GM12864 (cell line): ENCODE measurements around the gene PGA4.

Experiments used
- DNase-seq: peaks from one replicate; pipeline ENCODE4 v3.0.0-alpha.2; 2011; ENCODE audit warnings: low read depth
- H3K4me3 ChIP-seq: 2 replicates; pipeline ENCODE4 v1.5.1; 2011; ENCODE audit warnings: mild to moderate bottlenecking, low read depth, low read length, control low read depth
- TF ChIP-seq, protein P1 (sequence below): IDR thresholded peaks from 2 replicates; pipeline ENCODE4 v1.5.1; 2011; ENCODE audit warnings: low read depth, mild to moderate bottlenecking, moderate library complexity, low read length, control low read depth, inconsistent platforms; ENCODE audit errors: missing control alignments

PGA4 gene

DNA sequence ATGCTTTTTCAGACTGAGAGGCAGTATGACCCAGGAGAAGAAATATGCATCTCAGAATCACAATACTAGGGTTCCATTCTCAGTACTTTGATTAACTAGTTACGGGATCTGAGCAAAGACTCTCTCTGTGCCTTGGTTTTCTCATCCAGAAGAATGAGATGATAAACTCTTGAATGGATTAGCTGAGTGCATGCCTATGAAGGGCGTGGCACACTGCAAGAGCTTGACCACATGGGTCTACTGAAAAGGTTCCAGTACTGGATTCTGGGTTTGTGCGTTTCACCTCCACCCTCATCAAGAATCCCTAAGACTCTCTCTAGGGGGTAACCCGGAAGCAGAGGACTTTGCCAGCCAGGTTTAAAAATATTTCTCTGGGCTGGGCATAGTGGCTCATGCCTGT, 44.5 kb downstream of the PGA4 start:
- TF ChIP-seq, protein P1, sequence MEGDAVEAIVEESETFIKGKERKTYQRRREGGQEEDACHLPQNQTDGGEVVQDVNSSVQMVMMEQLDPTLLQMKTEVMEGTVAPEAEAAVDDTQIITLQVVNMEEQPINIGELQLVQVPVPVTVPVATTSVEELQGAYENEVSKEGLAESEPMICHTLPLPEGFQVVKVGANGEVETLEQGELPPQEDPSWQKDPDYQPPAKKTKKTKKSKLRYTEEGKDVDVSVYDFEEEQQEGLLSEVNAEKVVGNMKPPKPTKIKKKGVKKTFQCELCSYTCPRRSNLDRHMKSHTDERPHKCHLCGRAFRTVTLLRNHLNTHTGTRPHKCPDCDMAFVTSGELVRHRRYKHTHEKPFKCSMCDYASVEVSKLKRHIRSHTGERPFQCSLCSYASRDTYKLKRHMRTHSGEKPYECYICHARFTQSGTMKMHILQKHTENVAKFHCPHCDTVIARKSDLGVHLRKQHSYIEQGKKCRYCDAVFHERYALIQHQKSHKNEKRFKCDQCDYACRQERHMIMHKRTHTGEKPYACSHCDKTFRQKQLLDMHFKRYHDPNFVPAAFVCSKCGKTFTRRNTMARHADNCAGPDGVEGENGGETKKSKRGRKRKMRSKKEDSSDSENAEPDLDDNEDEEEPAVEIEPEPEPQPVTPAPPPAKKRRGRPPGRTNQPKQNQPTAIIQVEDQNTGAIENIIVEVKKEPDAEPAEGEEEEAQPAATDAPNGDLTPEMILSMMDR = no peak
- H3K4me3 ChIP-seq = no peak overlapping the region
- no peak for DNase-seq

DNA sequence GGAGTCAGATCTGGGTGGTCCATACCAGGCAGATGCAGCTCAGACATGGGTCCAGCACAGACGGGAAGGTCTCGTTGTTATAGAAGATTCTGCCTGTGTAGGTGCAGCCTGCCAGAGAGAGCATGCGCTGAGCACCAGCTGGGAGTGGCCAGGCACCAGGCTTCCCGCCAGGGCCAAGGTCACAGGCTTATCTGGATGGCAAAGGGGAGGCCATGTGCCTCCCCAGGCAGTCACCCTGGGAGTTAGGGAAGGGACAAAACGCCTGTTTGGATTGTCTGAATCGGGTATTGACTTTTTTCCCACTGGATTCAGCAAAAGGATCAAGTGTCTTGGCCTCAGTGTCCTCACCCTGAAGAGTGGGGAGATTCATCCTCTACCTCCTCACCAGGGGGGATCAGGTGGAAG, 45.3 kb downstream of the PGA4 start:
- TF ChIP-seq, protein P1 = no peak
- DNase-seq = no peak
- no peak overlapping the region for H3K4me3 ChIP-seq

DNA sequence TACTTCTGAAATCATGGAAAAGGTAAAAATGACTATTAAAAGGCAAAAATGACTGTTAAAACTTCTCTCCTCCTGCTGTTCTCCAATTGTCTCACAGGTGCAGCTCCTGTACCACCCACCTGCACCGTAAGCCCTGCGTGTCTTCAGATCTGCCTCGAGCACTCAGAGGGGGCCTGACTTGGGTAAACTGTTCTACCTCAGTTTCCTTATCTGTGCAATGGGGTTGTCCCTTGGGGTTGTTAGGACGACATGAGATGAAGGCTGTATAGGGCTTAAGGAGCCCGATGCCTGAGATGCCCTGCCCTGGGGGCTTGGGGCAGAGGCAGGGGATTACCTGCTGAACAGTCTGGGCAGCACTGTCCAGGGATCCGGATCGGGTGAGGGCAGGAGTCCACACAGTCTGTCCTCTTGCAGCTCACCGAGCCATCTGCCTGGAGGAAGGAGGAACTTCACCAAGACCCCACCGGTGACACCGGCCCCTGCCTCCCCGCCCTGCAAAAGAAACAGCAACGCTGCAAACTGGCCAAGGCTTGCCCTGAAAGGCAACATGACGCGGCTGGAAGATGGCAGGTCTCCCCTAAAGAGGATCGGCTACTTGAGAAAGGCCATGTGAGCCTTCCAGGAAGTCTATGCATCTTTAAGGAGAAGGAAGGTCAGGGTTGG, 46.6 kb downstream of the PGA4 start:
- no peak for DNase-seq
- TF ChIP-seq, protein P1 = no peak

DNA sequence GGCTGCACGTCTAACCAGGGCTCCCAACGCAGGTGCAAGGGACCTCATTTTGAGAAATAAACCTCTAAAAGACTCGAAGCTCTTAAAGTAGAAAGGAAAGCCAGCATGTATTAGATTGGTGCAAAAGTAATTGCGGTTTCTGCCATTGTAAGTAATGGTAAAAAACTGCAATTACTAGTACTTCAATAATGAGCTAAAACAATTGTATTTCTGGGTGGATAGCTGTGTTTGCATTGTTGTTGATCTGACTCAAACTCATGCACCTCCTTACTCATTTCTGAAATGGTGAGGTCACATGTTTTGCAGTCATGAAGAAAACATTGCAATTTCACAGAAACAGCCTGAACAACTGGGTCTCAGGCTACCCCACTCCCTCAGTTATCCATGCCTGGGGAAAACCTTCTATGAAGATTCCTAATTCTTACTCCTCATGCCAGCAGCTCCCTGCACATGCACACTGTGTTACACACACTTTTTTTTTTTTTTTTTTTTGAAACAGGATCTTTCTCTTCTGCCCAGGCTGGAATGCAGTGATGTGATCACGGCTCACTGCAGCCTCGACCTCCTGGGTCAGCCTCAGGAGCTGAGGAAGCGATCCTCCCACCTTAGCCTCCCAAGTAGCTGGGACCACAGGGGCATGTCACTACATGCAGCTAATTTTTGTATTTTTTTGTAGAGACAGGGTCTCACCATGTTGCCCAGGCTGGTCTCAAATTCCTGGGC, 48.4 kb downstream of the PGA4 start:
- TF ChIP-seq, protein P1 = no peak
- DNase-seq = no peak
- no peak overlapping the region for H3K4me3 ChIP-seq

More for the DNA sequence above, 46.6 kb downstream of the PGA4 start:
- no peak overlapping the region for H3K4me3 ChIP-seq

DNA sequence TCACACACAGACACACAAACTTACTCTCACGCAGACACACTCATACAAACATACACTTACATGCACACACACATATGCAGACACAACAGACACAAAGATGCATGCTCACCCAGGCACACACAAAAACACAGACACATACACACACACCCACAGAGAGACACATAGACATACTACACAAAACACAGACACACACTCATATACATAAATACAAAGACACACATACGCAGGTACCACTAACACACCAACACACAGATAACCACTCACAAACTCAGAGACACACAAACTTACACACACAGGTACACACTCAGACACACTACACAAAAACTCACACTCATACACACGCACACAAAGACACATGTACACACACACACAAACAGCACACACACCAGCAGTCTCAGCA, 50.6 kb downstream of the PGA4 start:
- DNase-seq = no peak
- no peak overlapping the region for H3K4me3 ChIP-seq
- TF ChIP-seq, protein P1 = no peak

DNA sequence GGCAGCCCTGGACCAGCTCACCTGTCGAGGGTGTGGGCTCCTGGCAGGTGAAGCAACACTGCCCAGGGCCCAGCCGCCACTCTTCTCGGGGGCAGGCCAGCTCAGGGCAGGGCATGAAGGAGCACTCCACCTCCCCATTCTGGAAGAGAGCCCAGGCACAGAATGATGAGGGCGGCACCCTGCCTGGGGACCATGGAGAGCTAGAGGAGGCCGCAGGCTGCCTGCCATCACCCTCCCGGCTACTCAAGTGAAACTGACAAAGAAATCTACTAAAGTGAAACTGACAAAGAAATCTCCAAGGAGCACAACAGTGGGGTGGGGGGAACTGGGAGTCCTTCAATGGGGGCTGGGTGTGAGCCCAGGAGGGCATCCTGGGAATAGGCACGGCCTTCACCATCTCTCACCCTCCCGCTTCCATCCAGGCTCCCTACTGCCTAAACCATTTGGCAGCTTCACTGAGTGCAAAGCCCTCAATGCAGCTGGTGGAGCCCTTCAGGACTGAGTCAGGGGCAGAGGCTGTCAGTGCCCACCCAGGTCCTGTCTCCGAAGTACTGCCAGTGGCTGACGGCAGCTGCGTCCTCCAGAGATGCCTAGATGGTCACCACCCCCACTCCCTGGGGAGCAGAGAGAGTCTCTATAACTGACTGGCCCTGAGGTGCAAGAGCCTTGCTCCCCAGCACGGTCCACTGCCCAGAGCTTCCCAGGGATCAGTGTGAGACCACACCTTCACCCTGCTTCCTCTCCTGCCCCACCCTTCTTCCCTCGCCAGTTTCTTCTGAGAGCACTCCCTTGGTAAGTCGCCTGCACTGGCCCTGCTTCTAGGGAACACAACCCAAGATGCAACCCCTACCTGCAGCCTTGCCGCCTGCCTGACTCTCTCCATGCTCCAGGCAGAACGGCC, 51.3 kb downstream of the PGA4 start:
- TF ChIP-seq, protein P1 = no peak
- DNase-seq = no peak
- H3K4me3 ChIP-seq = no peak overlapping the region
